GM19467 (cell line): ENCODE data around the gene F12.
"Not testable (repeated sequence)": the region's sequence is repeated elsewhere in the genome, so short reads cannot be mapped to it uniquely, and the experiment has no call there.

Source experiments
- ATAC-seq: cut with Tn5 transposase; IDR thresholded peaks from one replicate; pipeline ENCODE4 v1.9.1; 2021; ENCODE audit warnings: mild to moderate bottlenecking, moderate library complexity; ENCODE audit not compliant: unreplicated experiment

F12 gene

DNA sequence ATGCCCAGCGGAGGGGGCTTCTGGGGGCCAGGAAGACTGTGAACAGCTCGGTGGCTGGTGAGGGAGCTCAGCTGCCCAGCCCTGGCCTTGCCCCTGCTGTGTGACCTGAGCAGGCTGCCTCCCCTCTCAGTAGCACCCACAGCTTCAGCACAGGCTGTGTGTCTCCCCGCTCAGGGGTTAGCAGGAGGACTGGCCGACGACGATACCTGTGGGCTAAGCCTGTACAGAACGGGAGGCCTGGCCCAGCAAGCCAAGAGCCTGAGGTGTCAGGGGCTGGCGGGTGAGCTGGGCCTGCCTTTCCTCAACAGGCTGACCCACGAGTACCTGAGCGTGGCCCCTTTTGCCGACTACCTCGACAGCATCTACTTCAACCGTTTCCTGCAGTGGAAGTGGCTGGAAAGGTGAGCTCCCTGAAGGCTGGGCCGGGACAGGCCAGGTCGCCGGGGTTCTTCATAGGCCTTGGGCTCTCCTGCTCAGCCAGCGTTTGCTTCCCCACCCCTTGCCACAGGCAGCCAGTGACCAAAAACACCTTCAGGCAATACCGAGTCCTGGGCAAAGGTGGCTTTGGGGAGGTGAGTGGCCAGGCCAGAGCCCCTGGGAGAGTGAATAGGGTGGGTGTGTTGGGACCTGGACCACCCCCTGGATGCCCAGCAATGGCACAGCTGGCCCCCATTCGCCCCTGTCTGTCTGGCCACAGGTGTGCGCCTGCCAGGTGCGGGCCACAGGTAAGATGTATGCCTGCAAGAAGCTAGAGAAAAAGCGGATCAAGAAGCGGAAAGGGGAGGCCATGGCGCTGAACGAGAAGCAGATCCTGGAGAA lies 23.7 kb upstream of the F12 start:
- ATAC-seq, result no peak

GRCh38 chr5:177432143-177432838 lies 22.9 kb upstream of the F12 start:
- ATAC-seq, result no peak

GRCh38 chr5:177431317-177432142 lies 22.2 kb upstream of the F12 start:
- ATAC-seq, result peak; percentile 40

DNA sequence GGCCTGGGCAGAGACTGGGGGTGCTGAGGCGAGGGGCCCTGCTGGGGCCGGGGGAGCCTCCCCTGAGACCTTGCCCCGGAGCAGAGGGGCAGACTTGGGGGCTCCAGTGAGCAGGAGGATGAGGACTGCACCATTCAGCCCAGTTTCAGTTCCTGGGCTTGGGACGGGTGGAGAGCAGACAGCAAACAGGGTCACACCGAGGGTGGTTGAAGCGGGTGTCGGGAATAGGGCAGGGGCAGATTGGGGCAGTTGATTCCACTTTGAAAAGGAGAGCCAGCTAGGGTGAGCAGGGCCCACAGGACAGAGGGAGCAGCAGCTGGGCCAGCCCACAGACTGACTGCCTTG lies 21.6 kb upstream of the F12 start:
- ATAC-seq, result no peak

DNA sequence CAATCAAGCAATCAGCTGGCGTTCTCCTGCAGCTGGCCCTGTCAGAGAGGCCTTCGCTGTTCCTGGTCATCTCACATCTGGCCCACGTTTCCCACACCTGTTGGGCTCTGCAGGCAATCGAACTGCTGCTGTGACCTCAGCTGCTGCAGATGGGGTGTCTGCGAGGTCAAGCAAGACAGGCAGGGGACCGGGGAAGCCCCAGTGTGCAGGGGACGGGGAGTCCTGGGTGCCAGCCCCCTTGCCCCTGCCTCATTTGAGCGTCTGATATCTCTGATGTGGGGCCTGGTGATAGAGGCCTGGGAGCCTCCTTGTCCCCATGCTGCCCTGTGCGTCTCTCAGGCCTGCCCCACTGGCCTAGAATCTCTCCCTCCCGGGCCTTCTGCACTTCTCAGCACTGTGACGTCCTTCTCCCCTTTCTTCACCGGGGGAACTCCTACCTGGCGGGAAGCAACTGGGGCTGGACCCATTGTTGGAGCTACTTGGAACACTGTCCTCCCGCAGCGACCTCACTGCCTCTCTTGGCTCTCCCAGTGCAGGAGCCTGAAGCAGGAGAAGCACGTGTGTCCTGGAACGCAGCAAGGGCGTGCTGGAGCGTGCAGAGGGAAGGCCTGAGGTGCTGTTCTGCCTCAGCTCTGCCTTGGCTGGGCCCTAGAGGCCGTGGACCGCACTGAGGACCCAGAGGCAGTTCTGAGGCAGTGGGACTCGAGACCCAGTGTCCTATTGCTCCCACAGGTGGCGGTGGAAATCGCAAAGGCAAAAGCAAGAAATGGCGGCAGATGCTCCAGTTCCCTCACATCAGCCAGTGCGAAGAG lies 21.0 kb upstream of the F12 start:
- no peak for ATAC-seq

GRCh38 chr5:177429248-177430040 lies 20.1 kb upstream of the F12 start:
- ATAC-seq, result no peak

DNA sequence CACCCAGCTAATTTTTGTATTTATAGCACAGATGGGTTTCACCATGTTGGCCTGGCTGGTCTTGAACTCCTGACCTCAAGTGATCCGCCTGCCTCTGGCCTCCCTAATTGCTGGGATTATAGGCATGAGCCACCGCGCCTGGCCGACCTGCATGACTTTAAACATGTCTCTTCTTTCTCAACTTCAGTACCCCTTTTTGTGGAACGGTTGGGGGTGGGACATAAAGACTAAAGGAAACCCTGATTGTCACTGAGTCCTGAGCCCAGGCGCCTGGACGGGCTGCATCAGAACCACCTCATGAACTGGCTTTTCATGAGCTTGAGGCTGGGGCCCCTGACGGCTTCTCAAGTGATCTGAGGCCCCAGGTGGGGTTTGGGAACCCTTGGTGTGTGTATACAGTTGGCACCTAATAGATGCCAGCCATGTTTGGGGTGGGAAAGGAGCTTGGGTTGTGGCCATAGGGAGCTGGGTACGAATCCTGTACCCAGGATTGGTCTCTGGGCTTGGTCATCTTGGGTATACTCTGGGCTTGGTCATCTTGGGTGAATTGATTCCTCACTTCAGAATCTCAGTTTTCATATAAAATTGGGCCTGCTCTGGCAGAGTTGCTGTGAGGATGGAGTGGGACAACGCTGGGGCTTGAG lies 19.3 kb upstream of the F12 start:
- ATAC-seq, result no peak

GRCh38 chr5:177427919-177428573 lies 18.7 kb upstream of the F12 start:
- no peak for ATAC-seq

DNA sequence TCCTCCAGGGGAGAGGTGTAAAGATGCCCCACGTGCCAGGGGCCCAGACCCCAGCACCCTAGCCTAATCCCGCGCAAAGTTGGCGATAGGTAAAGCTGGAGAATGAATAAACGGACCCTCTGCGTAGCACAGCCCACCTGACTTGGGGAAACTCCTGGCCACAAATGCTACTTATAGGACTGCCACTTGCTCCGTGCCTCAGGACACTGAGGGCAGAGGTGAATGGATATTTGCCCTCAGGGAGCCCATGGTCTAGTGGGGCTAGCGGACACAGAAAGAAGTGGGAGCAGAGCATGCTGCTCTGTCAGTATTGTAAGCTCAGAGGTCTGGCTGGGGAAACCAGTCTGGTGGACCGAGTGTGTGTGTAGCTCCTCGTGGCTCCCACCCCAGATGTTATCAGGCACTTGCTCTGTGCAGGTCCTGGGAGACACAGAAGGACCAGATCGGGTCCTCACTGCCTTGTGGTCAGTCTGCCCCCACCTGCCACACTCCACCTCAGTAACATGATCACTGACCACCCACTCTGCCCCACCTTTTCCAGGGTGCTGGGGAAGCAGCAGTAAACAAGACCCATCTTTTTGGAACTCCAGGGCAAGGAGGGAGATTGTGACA lies 18.0 kb upstream of the F12 start:
- no peak for ATAC-seq

DNA sequence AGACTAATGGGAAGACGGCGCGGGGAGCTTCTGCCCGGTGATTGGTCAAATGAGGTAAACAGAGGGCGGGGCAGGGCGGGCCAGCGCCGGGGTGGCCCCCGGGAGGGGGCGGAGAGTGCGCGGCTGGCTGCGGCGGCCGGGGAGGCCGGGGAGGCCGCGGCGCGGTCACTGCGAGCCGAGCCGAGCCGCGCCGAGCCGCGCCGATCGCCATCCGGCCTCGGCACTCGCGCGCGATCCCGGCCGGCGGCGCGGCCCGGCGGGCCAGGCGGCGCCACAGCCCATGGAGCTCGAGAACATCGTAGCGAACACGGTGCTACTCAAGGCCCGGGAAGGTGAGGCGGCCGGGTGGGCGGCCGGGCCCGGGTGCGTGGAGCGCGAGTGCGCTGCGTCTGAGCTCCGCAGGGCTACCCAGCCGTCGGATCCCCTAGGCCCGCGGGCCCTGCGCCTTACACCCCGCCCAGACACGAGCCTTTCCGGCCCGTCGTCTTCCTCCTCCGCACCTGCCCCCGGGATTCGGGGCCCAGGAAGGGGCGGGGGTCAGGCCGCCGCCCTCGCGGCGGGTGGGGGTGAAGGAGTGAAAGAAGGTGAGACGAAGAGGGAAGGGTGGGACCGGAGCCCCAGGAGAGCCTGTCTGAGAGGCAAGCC lies 17.3 kb upstream of the F12 start, which contains the start of gene GRK6:
Gene GRK6, plus strand, starts transcription at position 111 of the 645 bp plus-strand sequence. Its CDS starts 170 bp downstream, at position 281.
- peak; percentile 4 for ATAC-seq

DNA sequence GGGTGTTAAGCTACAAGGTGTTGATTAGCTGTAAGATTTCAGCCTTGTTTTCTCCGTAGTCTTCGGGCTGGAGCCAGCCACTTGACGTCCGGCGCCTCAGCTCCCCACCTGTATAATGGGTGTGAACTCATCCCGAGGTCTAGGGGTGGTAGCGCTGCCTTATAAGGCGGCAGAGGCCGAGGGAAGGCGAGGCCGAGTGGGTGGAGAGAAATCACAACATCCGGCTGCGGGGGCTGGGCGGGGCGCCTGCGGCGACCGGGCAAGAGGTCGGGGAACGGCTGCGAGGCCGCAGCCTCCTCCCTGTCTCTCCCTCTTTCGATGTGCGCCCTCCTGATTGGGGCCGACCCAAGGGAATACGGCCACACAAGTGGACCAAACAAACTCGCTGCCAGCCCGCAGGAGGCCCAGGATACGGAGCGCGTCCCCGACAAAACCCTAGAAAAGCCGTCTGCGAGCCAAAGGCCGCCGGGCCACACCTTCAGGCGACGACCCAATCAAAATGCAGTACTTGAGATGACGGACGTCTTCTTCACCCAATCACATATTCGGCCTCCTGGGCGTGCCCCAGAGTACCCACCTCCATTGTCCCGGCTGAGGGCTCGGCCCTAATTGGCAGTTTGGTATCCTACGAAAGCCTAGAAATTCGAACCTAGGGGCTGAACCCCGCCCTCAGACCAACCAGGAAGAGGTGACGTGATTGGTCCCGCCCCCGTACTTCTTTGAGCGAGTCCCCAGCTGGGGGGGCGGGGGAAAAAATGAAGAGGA lies 16.6 kb upstream of the F12 start:
- peak; percentile 71 for ATAC-seq

GRCh38 chr5:177425196-177425800 lies 15.9 kb upstream of the F12 start:
- ATAC-seq, result no peak

DNA sequence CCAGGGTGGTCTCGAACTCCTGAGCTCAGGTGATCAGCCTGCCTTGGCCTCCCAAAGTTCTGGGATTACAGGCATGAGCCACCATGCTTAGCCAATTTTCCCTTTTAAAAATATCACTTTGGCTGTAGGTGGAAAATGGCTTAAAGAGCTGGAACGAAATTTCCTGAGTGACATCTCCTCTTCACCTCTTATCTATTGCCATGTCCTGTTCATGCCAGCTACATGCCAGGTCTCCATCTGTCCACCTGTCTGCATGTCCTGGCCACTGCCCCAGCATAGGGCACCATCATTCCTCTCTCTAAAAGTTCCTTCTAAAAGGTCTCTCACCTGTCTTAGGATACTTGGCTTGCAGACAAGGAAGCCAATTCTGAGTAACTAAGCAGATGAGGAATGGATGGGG lies 14.3 kb upstream of the F12 start:
- no peak for ATAC-seq

- ATAC-seq, result no peak
Measured at GRCh38 chr5:177421062-177421798, 11.9 kb upstream of the F12 start.

GRCh38 chr5:177420472-177420871 lies 11.1 kb upstream of the F12 start:
- not testable (repeated sequence) for ATAC-seq

- no peak for ATAC-seq
Measured at GRCh38 chr5:177419046-177419445, 9.7 kb upstream of the F12 start.
